ENCODE results near the gene ARMCX2.

DNA sequence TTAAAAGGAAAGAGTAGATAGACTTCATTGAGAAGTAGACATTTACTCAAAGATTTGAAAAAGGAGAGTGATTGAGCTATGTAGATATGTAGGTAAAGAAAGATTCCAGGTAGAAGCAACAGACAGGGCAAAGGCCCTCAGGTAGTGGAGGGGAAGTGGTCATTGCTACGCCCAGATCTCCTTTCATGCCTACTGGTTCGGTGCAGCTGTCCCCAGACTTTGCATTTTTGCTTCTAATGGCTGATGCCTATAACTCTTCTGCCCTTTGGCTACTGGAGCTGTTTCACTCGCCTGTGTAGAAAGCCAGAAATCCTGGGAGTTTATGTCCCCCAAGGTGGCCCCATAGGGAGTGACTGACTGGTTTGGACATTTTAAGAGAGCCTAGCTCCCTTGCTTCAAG, 16.9 kb upstream of the ARMCX2 start:
- no peak for TF ChIP-seq JUNB (IDR thresholded peaks at IDR 0.05; ENCODE audit: unreplicated experiment)
- TF ChIP-seq, protein P1, sequence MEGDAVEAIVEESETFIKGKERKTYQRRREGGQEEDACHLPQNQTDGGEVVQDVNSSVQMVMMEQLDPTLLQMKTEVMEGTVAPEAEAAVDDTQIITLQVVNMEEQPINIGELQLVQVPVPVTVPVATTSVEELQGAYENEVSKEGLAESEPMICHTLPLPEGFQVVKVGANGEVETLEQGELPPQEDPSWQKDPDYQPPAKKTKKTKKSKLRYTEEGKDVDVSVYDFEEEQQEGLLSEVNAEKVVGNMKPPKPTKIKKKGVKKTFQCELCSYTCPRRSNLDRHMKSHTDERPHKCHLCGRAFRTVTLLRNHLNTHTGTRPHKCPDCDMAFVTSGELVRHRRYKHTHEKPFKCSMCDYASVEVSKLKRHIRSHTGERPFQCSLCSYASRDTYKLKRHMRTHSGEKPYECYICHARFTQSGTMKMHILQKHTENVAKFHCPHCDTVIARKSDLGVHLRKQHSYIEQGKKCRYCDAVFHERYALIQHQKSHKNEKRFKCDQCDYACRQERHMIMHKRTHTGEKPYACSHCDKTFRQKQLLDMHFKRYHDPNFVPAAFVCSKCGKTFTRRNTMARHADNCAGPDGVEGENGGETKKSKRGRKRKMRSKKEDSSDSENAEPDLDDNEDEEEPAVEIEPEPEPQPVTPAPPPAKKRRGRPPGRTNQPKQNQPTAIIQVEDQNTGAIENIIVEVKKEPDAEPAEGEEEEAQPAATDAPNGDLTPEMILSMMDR (conservative IDR thresholded peaks at IDR 0.05; ENCODE audit: low read depth in 2 of 2): no peak
- no peak for TF ChIP-seq EZH2 (IDR thresholded peaks at IDR 0.05; ENCODE audit: low read depth, unreplicated experiment)
- TF ChIP-seq, protein P2, sequence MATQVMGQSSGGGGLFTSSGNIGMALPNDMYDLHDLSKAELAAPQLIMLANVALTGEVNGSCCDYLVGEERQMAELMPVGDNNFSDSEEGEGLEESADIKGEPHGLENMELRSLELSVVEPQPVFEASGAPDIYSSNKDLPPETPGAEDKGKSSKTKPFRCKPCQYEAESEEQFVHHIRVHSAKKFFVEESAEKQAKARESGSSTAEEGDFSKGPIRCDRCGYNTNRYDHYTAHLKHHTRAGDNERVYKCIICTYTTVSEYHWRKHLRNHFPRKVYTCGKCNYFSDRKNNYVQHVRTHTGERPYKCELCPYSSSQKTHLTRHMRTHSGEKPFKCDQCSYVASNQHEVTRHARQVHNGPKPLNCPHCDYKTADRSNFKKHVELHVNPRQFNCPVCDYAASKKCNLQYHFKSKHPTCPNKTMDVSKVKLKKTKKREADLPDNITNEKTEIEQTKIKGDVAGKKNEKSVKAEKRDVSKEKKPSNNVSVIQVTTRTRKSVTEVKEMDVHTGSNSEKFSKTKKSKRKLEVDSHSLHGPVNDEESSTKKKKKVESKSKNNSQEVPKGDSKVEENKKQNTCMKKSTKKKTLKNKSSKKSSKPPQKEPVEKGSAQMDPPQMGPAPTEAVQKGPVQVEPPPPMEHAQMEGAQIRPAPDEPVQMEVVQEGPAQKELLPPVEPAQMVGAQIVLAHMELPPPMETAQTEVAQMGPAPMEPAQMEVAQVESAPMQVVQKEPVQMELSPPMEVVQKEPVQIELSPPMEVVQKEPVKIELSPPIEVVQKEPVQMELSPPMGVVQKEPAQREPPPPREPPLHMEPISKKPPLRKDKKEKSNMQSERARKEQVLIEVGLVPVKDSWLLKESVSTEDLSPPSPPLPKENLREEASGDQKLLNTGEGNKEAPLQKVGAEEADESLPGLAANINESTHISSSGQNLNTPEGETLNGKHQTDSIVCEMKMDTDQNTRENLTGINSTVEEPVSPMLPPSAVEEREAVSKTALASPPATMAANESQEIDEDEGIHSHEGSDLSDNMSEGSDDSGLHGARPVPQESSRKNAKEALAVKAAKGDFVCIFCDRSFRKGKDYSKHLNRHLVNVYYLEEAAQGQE (IDR thresholded peaks at IDR 0.05; ENCODE audit: unreplicated experiment): no peak

Measured in GM23338 (cell line).